Gastrocnemius medialis (tissue), 4 donors: Measurements from ENCODE around the gene RNF38. TPM values are rescaled to one million over a fixed set of nuclear protein-coding genes. Genes with fewer than 3 reads are reported as not detected.

Experiments used
- ATAC-seq, 2 donors: fragments of 150-250 bp; one replicate each; pipeline ENCODE4 v1.9.1; 2016
- DNase-seq, 2 donors: peaks; one replicate each; pipeline ENCODE4 v3.0.0-alpha.2; 2019
- H3K27ac ChIP-seq, 4 donors: fragments of 200-600 bp; sonication (generic); 1 replicate in 1 of 4; 2 replicates in 3 of 4; pipeline ENCODE4 v1.5.1; 2016 to 2018; ENCODE audit warnings: mild to moderate bottlenecking in 2 of 4, moderate library complexity in 1 of 4
- H3K27me3 ChIP-seq, 3 donors: fragments of 200-600 bp; sonication (generic) in 2 of 3; 1 replicate in 1 of 3; 2 replicates in 2 of 3; pipeline versions ENCODE4 v1.5.1 to v1.6.0; 2016 to 2019; ENCODE audit warnings: mild to moderate bottlenecking in 1 of 3, moderate library complexity in 1 of 3
- H3K36me3 ChIP-seq, 2 donors: fragments of 200-600 bp; sonication (generic) in 1 of 2; one replicate each; pipeline ENCODE4 v1.5.1; 2017 to 2018
- H3K4me1 ChIP-seq, 2 donors: fragments of 200-600 bp; sonication (generic) in 1 of 2; one replicate each; pipeline ENCODE4 v1.5.1; 2016 to 2017; ENCODE audit warnings: mild to moderate bottlenecking in 2 of 2
- H3K4me3 ChIP-seq, 4 donors: fragments of 200-600 bp; sonication (generic) in 3 of 4; 1 replicate in 1 of 4; 2 replicates in 3 of 4; pipeline ENCODE4 v1.5.1; 2016 to 2019; ENCODE audit warnings: mild to moderate bottlenecking in 2 of 4
- H3K9me3 ChIP-seq, 3 donors: fragments of 200-600 bp; sonication (generic) in 2 of 3; 1 replicate in 1 of 3; 2 replicates in 2 of 3; pipeline ENCODE4 v1.5.1; 2016 to 2019
- POLR2A ChIP-seq, 2 donors: fragments of 450-650 bp; IDR thresholded peaks; one replicate each; pipeline ENCODE4 v1.6.1; 2017; ENCODE audit warnings: antibody characterized with exemption in 2 of 2, mild to moderate bottlenecking in 2 of 2, moderate library complexity in 2 of 2
- in situ Hi-C, 4 donors: fragments of 200-750 bp; cut with MboI; loops; one replicate each; pipeline versions ENCODE4 v1.15.0 to v1.8.0; 2017; ENCODE audit warnings: low sequenced_read_pairs in 4 of 4
- intact Hi-C: fragments of 100-400 bp; cut with DNase I; formaldehyde crosslinking; loops from one replicate; pipeline ENCODE4 v1.15.1; 2023; ENCODE audit warnings: low total_unique reads
- total RNA-seq, 4 donors: library from RNA; depleted of rRNA; stranded (reverse); fragments of >200 nt; gene quantifications; one replicate each; pipeline versions ENCODE4 v1.1.0 to v1.2.3, GENCODE V29; 2016
- TF ChIP-seq, protein P1 (sequence below), 5 experiments: fragments of 450-650 bp in 3 of 5; fragments of 200-600 bp in 2 of 5; sonication (generic) in 2 of 5; IDR thresholded peaks in 4 of 5; conservative IDR thresholded peaks in 1 of 5; 1 replicate in 4 of 5; 2 replicates in 1 of 5; pipeline ENCODE4 v1.5.1; 2016 to 2019; ENCODE audit warnings: antibody characterized with exemption in 5 of 5, mild to moderate bottlenecking in 3 of 5, moderate library complexity in 3 of 5

Gene RNF38
- total RNA-seq, 4 donors from 2014 or later, result 15.7 to 24.8 (median 20.7) TPM

DNA sequence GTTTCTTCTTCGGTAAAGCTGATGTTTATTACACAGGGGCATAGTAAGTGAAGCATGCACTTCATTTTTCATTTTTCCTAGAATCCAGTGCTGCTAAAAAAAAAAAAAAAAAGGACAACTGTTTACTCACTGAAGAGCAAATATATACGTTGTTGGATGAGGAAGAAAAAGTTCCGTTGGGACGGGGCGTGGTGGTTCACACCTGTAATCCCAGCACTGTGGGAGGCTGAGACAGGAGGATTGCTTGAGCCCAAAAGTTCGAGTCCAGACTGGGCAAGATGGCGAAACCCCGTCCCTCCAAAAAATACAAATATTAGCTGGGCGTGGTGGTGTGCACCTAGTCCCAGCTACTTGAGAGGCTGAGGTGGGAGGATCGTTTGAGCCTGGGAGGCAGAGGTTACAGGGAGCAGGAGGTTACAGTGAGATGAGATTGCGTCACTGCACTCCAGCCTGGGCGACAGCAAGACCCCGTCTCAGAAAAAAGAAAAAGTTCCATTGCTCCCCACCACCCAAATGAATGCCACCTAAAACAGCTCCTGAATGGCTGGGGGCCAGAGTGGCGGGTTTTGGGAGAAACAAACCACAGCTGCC, 81.8 kb downstream of the RNF38 start:
- DNase-seq (no peak), ATAC-seq (no peak)
- TF ChIP-seq, protein P1, sequence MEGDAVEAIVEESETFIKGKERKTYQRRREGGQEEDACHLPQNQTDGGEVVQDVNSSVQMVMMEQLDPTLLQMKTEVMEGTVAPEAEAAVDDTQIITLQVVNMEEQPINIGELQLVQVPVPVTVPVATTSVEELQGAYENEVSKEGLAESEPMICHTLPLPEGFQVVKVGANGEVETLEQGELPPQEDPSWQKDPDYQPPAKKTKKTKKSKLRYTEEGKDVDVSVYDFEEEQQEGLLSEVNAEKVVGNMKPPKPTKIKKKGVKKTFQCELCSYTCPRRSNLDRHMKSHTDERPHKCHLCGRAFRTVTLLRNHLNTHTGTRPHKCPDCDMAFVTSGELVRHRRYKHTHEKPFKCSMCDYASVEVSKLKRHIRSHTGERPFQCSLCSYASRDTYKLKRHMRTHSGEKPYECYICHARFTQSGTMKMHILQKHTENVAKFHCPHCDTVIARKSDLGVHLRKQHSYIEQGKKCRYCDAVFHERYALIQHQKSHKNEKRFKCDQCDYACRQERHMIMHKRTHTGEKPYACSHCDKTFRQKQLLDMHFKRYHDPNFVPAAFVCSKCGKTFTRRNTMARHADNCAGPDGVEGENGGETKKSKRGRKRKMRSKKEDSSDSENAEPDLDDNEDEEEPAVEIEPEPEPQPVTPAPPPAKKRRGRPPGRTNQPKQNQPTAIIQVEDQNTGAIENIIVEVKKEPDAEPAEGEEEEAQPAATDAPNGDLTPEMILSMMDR (IDR thresholded peaks at IDR 0.05 in 4 of 5, conservative IDR thresholded peaks at IDR 0.05 in 1 of 5), result no peak
- no peak for TF ChIP-seq POLR2A (IDR thresholded peaks at IDR 0.05)
- intact Hi-C loops (no loop called here), in situ Hi-C loops (no loop called here)
- H3K27ac ChIP-seq, result no peak overlapping the region
- no peaks in the 10 kb centered on the region for H3K9me3 ChIP-seq
- no peaks in the 10 kb centered on the region for H3K36me3 ChIP-seq
- no peaks in the 10 kb centered on the region for H3K4me1 ChIP-seq
- peaks cover 0 to 5% (median 0%) of the 10 kb centered on the region in 3 donors for H3K27me3 ChIP-seq
- no peak overlapping the region for H3K4me3 ChIP-seq

GRCh38 chr9:36317766-36318165, 82.3 kb downstream of the RNF38 start:
- TF ChIP-seq POLR2A (IDR thresholded peaks at IDR 0.05), result no peak
- TF ChIP-seq, protein P1 (IDR thresholded peaks at IDR 0.05 in 4 of 5, conservative IDR thresholded peaks at IDR 0.05 in 1 of 5), result no peak
- Histone ChIP-seq H3K36me3 (no peaks in the 10 kb centered on the region), H3K4me3 (no peak overlapping the region), H3K27me3 (peaks cover 0 to 5% (median 0%) of the 10 kb centered on the region in 3 donors), H3K9me3 (no peaks in the 10 kb centered on the region), H3K27ac (no peak overlapping the region), H3K4me1 (no peaks in the 10 kb centered on the region)
- in situ Hi-C loops (no loop called here), intact Hi-C loops (no loop called here)
- DNase-seq (no peak), ATAC-seq (no peak)

DNA sequence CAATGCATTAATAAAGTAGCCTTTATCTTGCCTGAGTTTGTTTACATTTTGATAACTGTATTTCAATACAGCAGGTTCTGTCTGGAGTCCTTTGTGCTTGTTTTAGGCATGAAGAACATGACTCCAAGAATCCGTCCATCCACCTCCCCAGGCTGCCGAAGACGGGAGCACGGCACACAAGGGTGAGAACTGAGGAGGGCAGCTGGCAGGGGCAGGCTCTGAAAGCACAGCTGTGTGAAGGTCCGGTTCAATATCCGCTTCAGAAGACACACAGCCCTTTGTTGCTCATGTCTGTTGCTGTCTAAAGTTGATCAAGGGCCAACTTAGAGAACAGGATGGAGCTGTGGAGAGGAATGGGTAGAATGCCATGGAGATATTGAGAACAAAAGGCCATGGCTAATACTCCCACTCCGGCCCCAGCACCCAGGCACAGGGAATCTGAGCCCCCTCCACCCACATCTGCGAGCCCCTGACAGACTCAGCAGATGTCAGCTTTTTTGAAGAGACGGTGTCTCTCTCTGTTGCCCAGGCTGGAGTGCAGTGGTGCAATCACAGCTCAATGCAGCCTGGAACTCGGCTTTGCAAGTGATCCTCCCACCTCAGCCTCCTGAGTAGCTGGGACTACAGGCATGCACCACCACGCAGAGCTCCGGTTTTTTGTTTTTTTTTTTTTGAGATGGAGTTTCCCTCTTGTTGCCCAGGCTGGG, 83.3 kb downstream of the RNF38 start:
- Histone ChIP-seq H3K4me1 (no peaks in the 10 kb centered on the region), H3K4me3 (no peak overlapping the region), H3K9me3 (no peaks in the 10 kb centered on the region), H3K36me3 (no peaks in the 10 kb centered on the region), H3K27me3 (peaks cover 0 to 5% (median 0%) of the 10 kb centered on the region in 3 donors), H3K27ac (no peak overlapping the region)
- in situ Hi-C loops, result no loop called here
- intact Hi-C loops, result no loop called here
- TF ChIP-seq POLR2A (IDR thresholded peaks at IDR 0.05), result no peak
- ATAC-seq (no peak), DNase-seq (no peak)

- DNase-seq (no peak), ATAC-seq (no peak)
- intact Hi-C loops, result no loop called here
- in situ Hi-C loops, result no loop called here
- no peaks in the 10 kb centered on the region for H3K9me3 ChIP-seq
- H3K27ac ChIP-seq, result no peak overlapping the region
- no peaks in the 10 kb centered on the region for H3K4me1 ChIP-seq
- H3K27me3 ChIP-seq, result peaks cover 0 to 5% (median 0%) of the 10 kb centered on the region in 3 donors
- H3K4me3 ChIP-seq, result no peak overlapping the region
- H3K36me3 ChIP-seq, result no peaks in the 10 kb centered on the region
- TF ChIP-seq POLR2A (IDR thresholded peaks at IDR 0.05), result no peak
- TF ChIP-seq, protein P1 (IDR thresholded peaks at IDR 0.05 in 4 of 5, conservative IDR thresholded peaks at IDR 0.05 in 1 of 5), result no peak
Observed at GRCh38 chr9:36316049-36316448, 84.0 kb downstream of the RNF38 start.

GRCh38 chr9:36315283-36315682, 84.8 kb downstream of the RNF38 start:
- in situ Hi-C loops, result no loop called here
- no peak for ATAC-seq
- no peak for DNase-seq
- Histone ChIP-seq H3K4me1 (no peaks in the 10 kb centered on the region), H3K36me3 (no peaks in the 10 kb centered on the region), H3K27me3 (peaks cover 0 to 5% (median 0%) of the 10 kb centered on the region in 3 donors), H3K27ac (no peak overlapping the region), H3K9me3 (no peaks in the 10 kb centered on the region), H3K4me3 (no peak overlapping the region)
- intact Hi-C loops, result no loop called here
- TF ChIP-seq, protein P1 (IDR thresholded peaks at IDR 0.05 in 4 of 5, conservative IDR thresholded peaks at IDR 0.05 in 1 of 5), result no peak
- no peak for TF ChIP-seq POLR2A (IDR thresholded peaks at IDR 0.05)
